ENCODE measurements around the gene KIAA0586.

KIAA0586 gene

DNA sequence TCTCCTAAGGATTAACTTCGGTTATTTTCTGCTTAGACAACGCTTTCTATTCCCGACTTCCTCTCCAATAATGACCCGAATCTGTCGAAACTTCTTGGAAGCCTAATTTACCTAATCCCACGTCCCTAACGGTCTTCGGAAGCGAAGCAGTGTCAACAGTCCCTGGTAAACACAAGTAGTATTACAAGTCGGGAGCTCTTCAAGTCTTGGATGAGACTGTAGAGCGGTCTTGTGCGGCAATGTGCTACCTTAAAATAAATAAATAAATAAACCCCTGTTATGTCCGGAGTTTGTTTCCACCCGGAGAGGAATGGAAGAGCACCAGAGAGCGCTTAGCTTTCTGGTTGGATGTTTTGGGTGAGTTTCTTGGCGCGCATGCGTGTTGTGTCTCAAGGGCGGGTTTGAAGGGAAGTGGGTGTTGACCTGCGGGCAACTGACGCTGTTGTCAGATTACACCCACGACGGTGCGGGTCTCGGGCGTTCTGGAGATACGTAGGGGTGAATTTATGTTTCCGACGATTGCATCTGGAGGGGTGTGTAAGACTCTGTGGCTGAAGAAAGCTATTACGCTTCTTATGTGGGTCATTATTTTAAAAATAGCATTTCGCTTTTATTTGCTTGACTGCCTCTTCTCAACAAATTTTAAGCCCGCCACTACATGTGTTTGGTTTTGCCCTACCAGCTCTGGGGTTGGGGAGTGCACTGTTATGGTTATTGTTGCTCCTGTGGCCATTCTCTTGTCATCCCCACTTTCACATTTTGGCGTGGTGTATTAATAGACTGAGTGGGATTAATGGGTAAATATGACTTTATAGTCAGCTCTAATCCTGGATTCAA is at the start of gene KIAA0586, which contains the start of gene TIMM9:
Gene KIAA0586 (plus strand): TSS at position 439 of the 837 bp plus-strand sequence. CDS start 546 bp downstream, outside the sequence.
Gene TIMM9 (minus strand): TSS at position 251 of the 837 bp plus-strand sequence. CDS start 15,586 bp downstream, outside the sequence.
- peak within 1 kb of the TSS; percentile 74 for H3K4me3 ChIP-seq (ENCODE audit: low read depth, low read length)
- DNase-seq (ENCODE audit: low read depth): peak; percentile 99
- TF ChIP-seq, protein P1, sequence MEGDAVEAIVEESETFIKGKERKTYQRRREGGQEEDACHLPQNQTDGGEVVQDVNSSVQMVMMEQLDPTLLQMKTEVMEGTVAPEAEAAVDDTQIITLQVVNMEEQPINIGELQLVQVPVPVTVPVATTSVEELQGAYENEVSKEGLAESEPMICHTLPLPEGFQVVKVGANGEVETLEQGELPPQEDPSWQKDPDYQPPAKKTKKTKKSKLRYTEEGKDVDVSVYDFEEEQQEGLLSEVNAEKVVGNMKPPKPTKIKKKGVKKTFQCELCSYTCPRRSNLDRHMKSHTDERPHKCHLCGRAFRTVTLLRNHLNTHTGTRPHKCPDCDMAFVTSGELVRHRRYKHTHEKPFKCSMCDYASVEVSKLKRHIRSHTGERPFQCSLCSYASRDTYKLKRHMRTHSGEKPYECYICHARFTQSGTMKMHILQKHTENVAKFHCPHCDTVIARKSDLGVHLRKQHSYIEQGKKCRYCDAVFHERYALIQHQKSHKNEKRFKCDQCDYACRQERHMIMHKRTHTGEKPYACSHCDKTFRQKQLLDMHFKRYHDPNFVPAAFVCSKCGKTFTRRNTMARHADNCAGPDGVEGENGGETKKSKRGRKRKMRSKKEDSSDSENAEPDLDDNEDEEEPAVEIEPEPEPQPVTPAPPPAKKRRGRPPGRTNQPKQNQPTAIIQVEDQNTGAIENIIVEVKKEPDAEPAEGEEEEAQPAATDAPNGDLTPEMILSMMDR (conservative IDR thresholded peaks at IDR 0.05; ENCODE audit: low read depth, low read length): no peak

DNA sequence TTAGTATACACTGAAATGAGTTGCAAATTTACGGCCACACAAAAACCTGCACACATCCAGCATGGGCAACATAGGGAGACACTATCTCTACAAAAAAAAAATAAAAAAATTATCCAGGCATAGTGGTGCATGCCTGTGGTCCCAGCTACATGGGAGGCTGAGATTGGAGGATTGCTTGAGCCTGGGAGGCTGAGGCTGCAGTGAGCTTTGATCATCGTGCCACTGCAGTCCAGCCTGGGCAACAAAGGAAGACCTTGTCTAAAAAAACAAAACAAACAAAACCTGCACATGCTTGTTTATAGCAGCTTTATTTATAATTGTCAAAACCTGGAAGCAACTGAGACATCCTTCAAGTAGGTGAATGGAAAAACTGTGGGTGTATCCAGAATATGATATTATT is 36.7 kb upstream of the KIAA0586 start:
- TF ChIP-seq, protein P1 (conservative IDR thresholded peaks at IDR 0.05; ENCODE audit: low read depth, low read length): no peak
- no peak for DNase-seq (ENCODE audit: low read depth)
- no peak overlapping the region for H3K4me3 ChIP-seq (ENCODE audit: low read depth, low read length)

DNA sequence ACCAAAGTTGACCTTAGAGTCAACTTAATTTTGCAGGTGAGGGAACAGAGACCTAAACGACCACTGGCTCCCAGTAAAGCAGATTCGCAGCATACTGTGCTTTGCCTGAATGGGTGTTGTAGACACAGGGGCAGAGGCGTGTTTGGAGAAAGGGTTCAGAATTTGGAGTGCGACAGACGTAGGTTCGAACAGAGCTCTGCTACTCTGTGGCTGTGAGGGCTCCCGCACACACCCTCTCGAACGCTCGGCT is 32.0 kb upstream of the KIAA0586 start:
- TF ChIP-seq, protein P1 (conservative IDR thresholded peaks at IDR 0.05; ENCODE audit: low read depth, low read length): no peak
- no peak for DNase-seq (ENCODE audit: low read depth)
- peak overlapping the region; percentile 60 for H3K4me3 ChIP-seq (ENCODE audit: low read depth, low read length)

DNA sequence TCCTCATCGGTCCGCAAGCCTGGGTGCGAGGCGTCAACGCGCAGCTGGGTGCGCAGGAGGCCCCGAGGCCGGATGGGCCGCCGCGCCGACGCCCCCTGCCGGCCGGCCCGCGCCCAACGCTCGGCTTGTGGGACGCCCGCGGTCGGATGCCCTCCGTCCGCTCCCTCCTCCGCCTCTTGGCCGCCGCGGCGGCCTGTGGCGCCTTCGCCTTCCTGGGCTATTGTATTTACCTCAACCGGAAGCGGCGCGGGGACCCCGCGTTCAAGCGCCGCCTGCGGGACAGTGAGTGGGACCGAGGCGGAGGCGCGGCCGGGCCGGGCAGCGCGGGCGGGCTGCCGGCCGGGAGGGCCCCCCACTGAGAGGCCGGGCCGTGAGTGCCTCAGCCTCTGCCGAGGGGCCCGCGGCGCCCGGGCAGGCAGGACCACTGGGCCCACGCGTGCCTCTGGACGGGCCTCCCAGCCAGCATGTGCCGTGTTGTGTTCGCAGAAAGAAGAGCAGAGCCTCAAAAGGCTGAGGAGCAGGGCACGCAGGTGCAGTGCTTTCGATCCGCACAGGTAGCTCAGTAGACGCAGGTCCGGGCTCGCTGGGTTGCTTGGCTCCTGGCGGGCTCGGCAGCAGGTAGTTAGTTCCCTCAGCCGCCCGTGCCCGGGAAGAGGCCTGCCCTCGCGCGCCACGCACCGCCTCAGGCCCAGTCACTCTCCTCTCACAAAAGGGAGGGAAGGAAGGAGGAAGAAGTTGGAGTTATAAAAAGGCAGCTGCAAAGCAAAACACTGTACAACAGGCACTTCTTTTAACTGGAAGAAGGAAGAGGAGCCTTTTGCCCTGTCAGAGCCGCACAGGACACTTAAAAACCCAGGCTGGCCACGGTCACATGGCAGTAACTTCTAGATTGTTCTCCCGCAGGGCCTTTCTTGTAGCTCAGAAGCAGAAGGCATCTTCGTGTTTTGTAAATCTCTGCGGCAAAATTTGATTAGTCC is 31.4 kb upstream of the KIAA0586 start, which contains the start of gene TOMM20L:
Gene TOMM20L (plus strand): TSS at position 119 of the 977 bp plus-strand sequence. CDS start 28 bp downstream, at position 147.
- H3K4me3 ChIP-seq (ENCODE audit: low read depth, low read length): peak within 1 kb of the TSS; percentile 60
- peak; percentile 55 for DNase-seq (ENCODE audit: low read depth)
- TF ChIP-seq, protein P1 (conservative IDR thresholded peaks at IDR 0.05; ENCODE audit: low read depth, low read length): no peak

DNA sequence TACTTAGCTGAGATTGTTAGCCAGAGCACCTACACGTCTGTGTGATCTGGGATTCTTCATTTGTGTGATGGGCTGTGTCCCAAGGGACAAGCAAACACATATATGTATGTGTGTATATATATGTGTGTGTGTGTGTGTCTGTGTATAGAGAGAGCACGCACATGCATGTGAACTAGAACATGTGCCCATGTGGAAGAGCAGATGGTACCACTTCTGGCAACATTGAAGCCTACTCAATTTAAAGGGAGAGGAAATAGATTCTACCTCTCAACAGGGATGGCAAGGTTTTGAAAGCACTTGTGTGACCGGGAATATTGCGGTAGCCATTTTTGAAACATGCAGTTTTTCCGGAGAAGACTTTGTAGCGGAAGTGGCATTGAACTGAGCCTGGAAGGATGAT is 30.4 kb upstream of the KIAA0586 start:
- TF ChIP-seq, protein P1 (conservative IDR thresholded peaks at IDR 0.05; ENCODE audit: low read depth, low read length): no peak
- DNase-seq (ENCODE audit: low read depth): no peak
- H3K4me3 ChIP-seq (ENCODE audit: low read depth, low read length): no peak overlapping the region

DNA sequence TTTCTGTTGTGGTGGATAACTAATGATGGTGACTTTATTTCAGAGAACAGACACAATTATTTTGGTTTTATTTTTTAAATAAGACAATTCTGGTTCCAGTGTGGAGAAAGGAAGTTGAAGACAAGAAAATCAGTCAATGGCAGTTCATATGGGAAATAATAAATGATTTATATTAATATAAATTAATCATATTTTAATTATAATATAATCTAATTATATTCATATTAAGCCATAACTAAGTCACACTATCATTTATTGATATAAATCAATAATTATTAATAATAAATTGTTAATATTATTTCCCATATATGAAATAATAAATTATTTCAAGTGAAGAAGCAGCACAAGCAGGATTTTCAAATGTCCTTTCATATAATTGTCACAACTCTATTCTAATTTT is 29.0 kb upstream of the KIAA0586 start:
- TF ChIP-seq, protein P1 (conservative IDR thresholded peaks at IDR 0.05; ENCODE audit: low read depth, low read length): no peak
- H3K4me3 ChIP-seq (ENCODE audit: low read depth, low read length): no peak overlapping the region
- DNase-seq (ENCODE audit: low read depth): no peak

Data from choroid plexus epithelial cell (primary cell).